CD4-positive, alpha-beta T cell treated with Interleukin-6 at 100 ng/mL for 8 hours (primary cell): ENCODE results near the gene MEIOB.
"Not testable (repeated sequence)": the region's sequence is repeated elsewhere in the genome, so short reads cannot be mapped to it uniquely, and the experiment has no call there.

Source experiments
- DNase-seq: peaks from one replicate; pipeline ENCODE4 v3.0.0-alpha.2; 2020; ENCODE audit warnings: mixed read lengths, low spot score

MEIOB gene

GRCh38 chr16:1907226-1907860 lies 35.4 kb upstream of the MEIOB start:
- no peak for DNase-seq

GRCh38 chr16:1906846-1907165 lies 34.8 kb upstream of the MEIOB start:
- no peak for DNase-seq

- DNase-seq: no peak
Measured at GRCh38 chr16:1906055-1906845, 34.3 kb upstream of the MEIOB start.

- DNase-seq: no peak
Measured at GRCh38 chr16:1903845-1904840, 32.2 kb upstream of the MEIOB start.

- no peak for DNase-seq
Measured at GRCh38 chr16:1903220-1903574, 31.2 kb upstream of the MEIOB start.

- no peak for DNase-seq
Measured at GRCh38 chr16:1902547-1903219, 30.7 kb upstream of the MEIOB start.

- no peak for DNase-seq
Measured at GRCh38 chr16:1900452-1900774, 28.4 kb upstream of the MEIOB start.

GRCh38 chr16:1899641-1900451 lies 27.9 kb upstream of the MEIOB start:
- DNase-seq: no peak

- not testable (repeated sequence) for DNase-seq
Measured at GRCh38 chr16:1897692-1898091, 25.7 kb upstream of the MEIOB start.

GRCh38 chr16:1895949-1896675 lies 24.1 kb upstream of the MEIOB start:
- DNase-seq: no peak

GRCh38 chr16:1895068-1895467 lies 23.1 kb upstream of the MEIOB start:
- DNase-seq: no peak

- DNase-seq: no peak
Measured at GRCh38 chr16:1890708-1891050, 18.7 kb upstream of the MEIOB start.

GRCh38 chr16:1890024-1890707 lies 18.2 kb upstream of the MEIOB start:
- no peak for DNase-seq

GRCh38 chr16:1887711-1888354 lies 15.9 kb upstream of the MEIOB start:
- DNase-seq: no peak

GRCh38 chr16:1884889-1885288 lies 12.9 kb upstream of the MEIOB start:
- DNase-seq: no peak

GRCh38 chr16:1884155-1884760 lies 12.3 kb upstream of the MEIOB start:
- DNase-seq: no peak

GRCh38 chr16:1881172-1881571 lies 9.2 kb upstream of the MEIOB start:
- not testable (repeated sequence) for DNase-seq

GRCh38 chr16:1879477-1879876 lies 7.5 kb upstream of the MEIOB start:
- DNase-seq: no peak

- no peak for DNase-seq
Measured at GRCh38 chr16:1878256-1878655, 6.3 kb upstream of the MEIOB start.
